ENCODE measurements around the gene CNTN5. TPM values are rescaled to one million over a fixed set of nuclear protein-coding genes. Genes with fewer than 3 reads are reported as not detected.
"Not testable (repeated sequence)": the region's sequence is repeated elsewhere in the genome, so short reads cannot be mapped to it uniquely, and the experiment has no call there.

Gene CNTN5
- total RNA-seq, 4 donors from 2014 or later, result not detected

- intact Hi-C loops (cut with DNase I; ENCODE audit: low total_unique reads), result no loop called here
- no peak for DNase-seq (ENCODE audit: low spot score in 2 of 2)
- no peak for TF ChIP-seq POLR2A (IDR thresholded peaks at IDR 0.05)
- WGBS, 2 donors, result 17 to 26% methylated on average over 1 of the region's 1 CpG
- H3K4me3 ChIP-seq (ENCODE audit: low read depth, poor library complexity, severe bottlenecking), result no peak overlapping the region
Observed at GRCh38 chr11:100269516-100269915, 1248.8 kb downstream of the CNTN5 start.

- intact Hi-C loops (cut with DNase I; ENCODE audit: low total_unique reads), result no loop called here
- WGBS, 2 donors, result 91 to 93% methylated on average over 14 to 16 of the region's 16 CpGs
- DNase-seq (ENCODE audit: low spot score in 2 of 2), result no peak
Observed at GRCh38 chr11:100273066-100273815, 1252.5 kb downstream of the CNTN5 start.

GRCh38 chr11:100274466-100274865 lies 1253.7 kb downstream of the CNTN5 start:
- H3K4me3 ChIP-seq (ENCODE audit: low read depth, poor library complexity, severe bottlenecking); intact Hi-C loops (cut with DNase I; ENCODE audit: low total_unique reads); DNase-seq (ENCODE audit: low spot score in 2 of 2): not testable (repeated sequence)
- 81% methylated on average over 4 of the region's 4 CpGs for WGBS, 2 donors

More at GRCh38 chr11:100273066-100273815, 1252.5 kb downstream of the CNTN5 start:
- no peak for TF ChIP-seq POLR2A (IDR thresholded peaks at IDR 0.05)
- TF ChIP-seq, protein P1, sequence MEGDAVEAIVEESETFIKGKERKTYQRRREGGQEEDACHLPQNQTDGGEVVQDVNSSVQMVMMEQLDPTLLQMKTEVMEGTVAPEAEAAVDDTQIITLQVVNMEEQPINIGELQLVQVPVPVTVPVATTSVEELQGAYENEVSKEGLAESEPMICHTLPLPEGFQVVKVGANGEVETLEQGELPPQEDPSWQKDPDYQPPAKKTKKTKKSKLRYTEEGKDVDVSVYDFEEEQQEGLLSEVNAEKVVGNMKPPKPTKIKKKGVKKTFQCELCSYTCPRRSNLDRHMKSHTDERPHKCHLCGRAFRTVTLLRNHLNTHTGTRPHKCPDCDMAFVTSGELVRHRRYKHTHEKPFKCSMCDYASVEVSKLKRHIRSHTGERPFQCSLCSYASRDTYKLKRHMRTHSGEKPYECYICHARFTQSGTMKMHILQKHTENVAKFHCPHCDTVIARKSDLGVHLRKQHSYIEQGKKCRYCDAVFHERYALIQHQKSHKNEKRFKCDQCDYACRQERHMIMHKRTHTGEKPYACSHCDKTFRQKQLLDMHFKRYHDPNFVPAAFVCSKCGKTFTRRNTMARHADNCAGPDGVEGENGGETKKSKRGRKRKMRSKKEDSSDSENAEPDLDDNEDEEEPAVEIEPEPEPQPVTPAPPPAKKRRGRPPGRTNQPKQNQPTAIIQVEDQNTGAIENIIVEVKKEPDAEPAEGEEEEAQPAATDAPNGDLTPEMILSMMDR (IDR thresholded peaks at IDR 0.05), result no peak
- no peak overlapping the region for H3K4me3 ChIP-seq (ENCODE audit: low read depth, poor library complexity, severe bottlenecking)

DNA sequence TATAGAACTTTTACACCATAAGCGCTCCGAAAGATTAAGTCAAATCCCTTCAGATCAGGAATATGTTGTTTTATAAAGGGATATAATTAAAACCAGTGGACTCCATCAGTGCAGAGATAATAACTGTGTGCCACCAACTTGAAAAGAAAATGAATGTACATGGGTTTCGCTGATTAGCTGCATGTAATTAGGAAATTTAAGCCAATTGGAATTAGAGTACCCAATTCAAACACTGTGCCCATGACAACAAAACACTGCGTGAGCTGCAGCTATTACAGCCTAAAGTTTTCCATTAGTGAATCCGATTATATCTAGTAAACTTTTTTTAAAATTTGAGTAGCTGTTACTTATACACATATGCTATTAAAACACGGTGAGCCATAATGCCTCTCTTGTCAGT lies 1274.0 kb downstream of the CNTN5 start:
- WGBS, 2 donors, result 85% methylated on average over 6 of the region's 6 CpGs
- intact Hi-C loops (cut with DNase I; ENCODE audit: low total_unique reads), result no loop called here

GRCh38 chr11:100296051-100296679 lies 1275.4 kb downstream of the CNTN5 start:
- TF ChIP-seq, protein P1 (IDR thresholded peaks at IDR 0.05), result no peak
- no peak for TF ChIP-seq POLR2A (IDR thresholded peaks at IDR 0.05)
- no peak overlapping the region for H3K4me3 ChIP-seq (ENCODE audit: low read depth, poor library complexity, severe bottlenecking)
- intact Hi-C loops (cut with DNase I; ENCODE audit: low total_unique reads), result no loop called here
- DNase-seq (ENCODE audit: low spot score in 2 of 2), result no peak
- 51 to 52% methylated on average over 5 of the region's 5 CpGs for WGBS, 2 donors

More for the DNA sequence above, 1274.0 kb downstream of the CNTN5 start:
- TF ChIP-seq, protein P1 (IDR thresholded peaks at IDR 0.05), result no peak
- TF ChIP-seq POLR2A (IDR thresholded peaks at IDR 0.05), result no peak
- DNase-seq (ENCODE audit: low spot score in 2 of 2), result no peak
- no peak overlapping the region for H3K4me3 ChIP-seq (ENCODE audit: low read depth, poor library complexity, severe bottlenecking)

- no peak overlapping the region for H3K4me3 ChIP-seq (ENCODE audit: low read depth, poor library complexity, severe bottlenecking)
- TF ChIP-seq, protein P1 (IDR thresholded peaks at IDR 0.05), result no peak
- TF ChIP-seq POLR2A (IDR thresholded peaks at IDR 0.05), result no peak
- no peak for DNase-seq (ENCODE audit: low spot score in 2 of 2)
- intact Hi-C loops (cut with DNase I; ENCODE audit: low total_unique reads), result no loop called here
- 61 to 72% methylated on average over 5 of the region's 5 CpGs for WGBS, 2 donors
Observed at GRCh38 chr11:100297516-100297915, 1276.8 kb downstream of the CNTN5 start.

Measured in lower leg skin (tissue), 4 donors.